Measurements from ENCODE around the gene TAS1R2. TPM values are rescaled to one million over a fixed set of nuclear protein-coding genes. Genes with fewer than 3 reads are reported as not detected.

The TAS1R2 gene
- total and polyA plus RNA-seq, 2 of the 13 experiments (the other 11 are each of a cell fraction or from before 2014, with no cell fraction given), result not detected

DNA sequence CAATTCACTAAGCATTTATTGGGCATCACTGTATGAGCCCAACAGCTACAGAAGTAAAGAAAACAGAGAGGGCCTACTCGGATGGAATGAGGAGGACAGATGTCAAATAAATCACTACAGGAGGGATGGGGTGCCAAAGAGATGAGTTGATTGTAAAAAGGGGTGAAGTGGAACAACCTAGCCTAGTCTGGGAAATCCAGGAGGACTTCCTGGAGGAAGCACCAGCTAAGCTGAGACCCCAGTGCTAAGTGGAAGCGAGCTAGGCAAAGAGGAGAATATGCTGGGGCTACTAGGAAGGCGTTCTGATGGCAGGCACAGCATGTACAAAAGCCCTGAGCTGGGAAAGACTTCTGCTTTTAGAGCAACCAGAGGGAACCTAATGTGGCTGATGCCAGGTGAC, 42.1 kb downstream of the TAS1R2 start:
- BruUV-seq (replicated peaks), result no TSS peak
- no peak overlapping the region for H3K4me2 ChIP-seq (ENCODE audit: low read depth, low read length)
- CTCF ChIA-PET (ENCODE audit: low intra/inter-chr PET ratio, low total read pairs), result no interaction called here
- 3% methylated on average over 3 of the region's 3 CpGs for WGBS (ENCODE audit: low lambda C conversion rate)
- no peak overlapping the region for H2AFZ ChIP-seq (ENCODE audit: low read length)
- no peaks in the 10 kb centered on the region for H3K9me3 ChIP-seq (ENCODE audit: low read length)
- TF ChIP-seq ZBED4 (CRISPR knock-in tag; IDR thresholded peaks at IDR 0.05; ENCODE audit: borderline replicate concordance), result no peak
- peak; percentile 26 for TF ChIP-seq ZFP36 (IDR thresholded peaks at IDR 0.05; ENCODE audit: borderline replicate concordance, low read depth, low read length, partially characterized antibody)
- FAIRE-seq (no peak), DNase-seq (ENCODE audit: low spot score) (no peak), ATAC-seq (no peak)
- no peaks in the 10 kb centered on the region for H3K4me1 ChIP-seq (ENCODE audit: insufficient read depth, low read length)
- H4K20me1 ChIP-seq (ENCODE audit: insufficient read depth, low read length), result no peaks in the 10 kb centered on the region
- intact Hi-C loops (cut with micrococcal nuclease; ENCODE audit: unreplicated experiment) (no loop called here), in situ Hi-C loops (cut with HindIII; ENCODE audit: extremely low pct_ligation_motif_present, low pct_unique_long_range_greater_than_20kb) (no loop called here)
- H3K27ac ChIP-seq (ENCODE audit: extremely low read length, insufficient read depth, low read length), result no peak overlapping the region
- H3K79me2 ChIP-seq (ENCODE audit: insufficient read depth, low read length), result no peaks in the 10 kb centered on the region
- POLR2A ChIA-PET, result no interaction called here
- no peak overlapping the region for H3K4me3 ChIP-seq (replicated peaks in 1 of 3; ENCODE audit: insufficient read depth in 1 of 3, low read depth in 2 of 3, low read length in 3 of 3)
- no peaks in the 10 kb centered on the region for H3K36me3 ChIP-seq (replicated peaks in 1 of 2; ENCODE audit: control insufficient read depth in 1 of 2, insufficient read depth in 2 of 2, low read length in 2 of 2)
- peaks cover 3 to 31% of the 10 kb centered on the region in 2 experiments; a peak in 2 of 5 replicates for H3K27me3 ChIP-seq (ENCODE audit: control insufficient read depth in 1 of 2, insufficient read depth in 2 of 2, low read length in 2 of 2)
- H3K9ac ChIP-seq (ENCODE audit: insufficient read depth, low read depth, low read length), result no peak overlapping the region

- in situ Hi-C loops (cut with HindIII; ENCODE audit: extremely low pct_ligation_motif_present, low pct_unique_long_range_greater_than_20kb) (no loop called here), intact Hi-C loops (cut with micrococcal nuclease; ENCODE audit: unreplicated experiment) (no loop called here)
- no peaks in the 10 kb centered on the region for H4K20me1 ChIP-seq (ENCODE audit: insufficient read depth, low read length)
- CTCF ChIA-PET (ENCODE audit: low intra/inter-chr PET ratio, low total read pairs), result no interaction called here
- no peak overlapping the region for H3K27ac ChIP-seq (ENCODE audit: extremely low read length, insufficient read depth, low read length)
- ATAC-seq (no peak), FAIRE-seq (no peak), DNase-seq (ENCODE audit: low spot score) (no peak)
- H3K9ac ChIP-seq (ENCODE audit: insufficient read depth, low read depth, low read length), result no peak overlapping the region
- no peak overlapping the region for H2AFZ ChIP-seq (ENCODE audit: low read length)
- no peaks in the 10 kb centered on the region for H3K79me2 ChIP-seq (ENCODE audit: insufficient read depth, low read length)
- peaks cover 3 to 31% of the 10 kb centered on the region in 2 experiments; a peak in 2 of 5 replicates for H3K27me3 ChIP-seq (ENCODE audit: control insufficient read depth in 1 of 2, insufficient read depth in 2 of 2, low read length in 2 of 2)
- H3K36me3 ChIP-seq (replicated peaks in 1 of 2; ENCODE audit: control insufficient read depth in 1 of 2, insufficient read depth in 2 of 2, low read length in 2 of 2), result no peaks in the 10 kb centered on the region
- no peak overlapping the region for H3K4me3 ChIP-seq (replicated peaks in 1 of 3; ENCODE audit: insufficient read depth in 1 of 3, low read depth in 2 of 3, low read length in 3 of 3)
- no peaks in the 10 kb centered on the region for H3K4me1 ChIP-seq (ENCODE audit: insufficient read depth, low read length)
- no peak overlapping the region for H3K4me2 ChIP-seq (ENCODE audit: low read depth, low read length)
- WGBS (ENCODE audit: low lambda C conversion rate), result 21% methylated on average over 2 of the region's 2 CpGs
- POLR2A ChIA-PET, result no interaction called here
- H3K9me3 ChIP-seq (ENCODE audit: low read length), result no peaks in the 10 kb centered on the region
- BruUV-seq (replicated peaks), result no TSS peak
- TF ChIP-seq AKAP8 (CRISPR knock-in tag; IDR thresholded peaks at IDR 0.05) (no peak), NBN (conservative IDR thresholded peaks at IDR 0.05) (no peak), ZNF496 (CRISPR knock-in tag; IDR thresholded peaks at IDR 0.05; ENCODE audit: insufficient replicate concordance) (no peak), ZNF17 (CRISPR knock-in tag; IDR thresholded peaks at IDR 0.05) (no peak), SMYD3 (CRISPR knock-in tag; IDR thresholded peaks at IDR 0.05) (no peak), ZNF839 (CRISPR knock-in tag; IDR thresholded peaks at IDR 0.05; ENCODE audit: borderline replicate concordance) (no peak), ZMAT3 (CRISPR knock-in tag; conservative IDR thresholded peaks at IDR 0.05) (no peak), KLF16 (CRISPR knock-in tag; IDR thresholded peaks at IDR 0.05) (no peak), ZSCAN25 (CRISPR knock-in tag; IDR thresholded peaks at IDR 0.05) (no peak), ZNF615 (CRISPR knock-in tag; IDR thresholded peaks at IDR 0.05; ENCODE audit: borderline replicate concordance) (no peak), DR1 (CRISPR knock-in tag; IDR thresholded peaks at IDR 0.05) (no peak), ZNF816 (CRISPR knock-in tag; IDR thresholded peaks at IDR 0.05; ENCODE audit: borderline replicate concordance) (no peak), ZNF230 (CRISPR knock-in tag; IDR thresholded peaks at IDR 0.05) (no peak)
- TF ChIP-seq, protein P1, sequence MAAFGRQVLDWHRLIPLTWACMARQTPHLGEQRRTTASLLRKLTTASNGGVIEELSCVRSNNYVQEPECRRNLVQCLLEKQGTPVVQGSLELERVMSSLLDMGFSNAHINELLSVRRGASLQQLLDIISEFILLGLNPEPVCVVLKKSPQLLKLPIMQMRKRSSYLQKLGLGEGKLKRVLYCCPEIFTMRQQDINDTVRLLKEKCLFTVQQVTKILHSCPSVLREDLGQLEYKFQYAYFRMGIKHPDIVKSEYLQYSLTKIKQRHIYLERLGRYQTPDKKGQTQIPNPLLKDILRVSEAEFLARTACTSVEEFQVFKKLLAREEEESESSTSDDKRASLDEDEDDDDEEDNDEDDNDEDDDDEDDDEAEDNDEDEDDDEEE (CRISPR knock-in tag; IDR thresholded peaks at IDR 0.05), result no peak
Observed at GRCh38 chr1:18816808-18817207, 42.7 kb downstream of the TAS1R2 start.

Data from HepG2 (cell line).